Renal pelvis (tissue), 3 donors: ENCODE measurements around the gene OR51I1. TPM values are rescaled to one million over a fixed set of nuclear protein-coding genes. Genes with fewer than 3 reads are reported as not detected.

Experiments used
- polyA plus RNA-seq, 3 donors: library from polyadenylated mRNA; unstranded; fragments of 120-200 nt; gene quantifications; one replicate each; pipeline ENCODE4 v1.2.1, GENCODE V29; 2013; ENCODE audit not compliant: insufficient read length in 3 of 3

Gene OR51I1
- polyA plus RNA-seq, 3 donors = not detected

Other genes starting within 250 kb of the OR51I1 start
- not detected for gene OR51V1, start 240.8 kb downstream of the OR51I1 start, polyA plus RNA-seq
- 100 to 1,000 TPM; 107 to 153 (median 133) TPM for gene HBB, start 214.4 kb downstream of the OR51I1 start, polyA plus RNA-seq
- 1 to 10 TPM in 1 of 3 donors, under 1 TPM in 2; 0.68 to 1.1 (median 0.93) TPM for gene HBD, start 207.0 kb downstream of the OR51I1 start, polyA plus RNA-seq
- 100 to 1,000 TPM; 482 to 633 (median 588) TPM for gene HBG1, start 191.7 kb downstream of the OR51I1 start, polyA plus RNA-seq
- gene HBG2, start 186.7 kb downstream of the OR51I1 start, polyA plus RNA-seq = 1,000 to 10,000 TPM; 1,217 to 2,022 (median 1,324) TPM
- gene HBE1, start 171.6 kb downstream of the OR51I1 start, polyA plus RNA-seq = 10 to 100 TPM in 1 of 3 donors, 1 to 10 TPM in 2; 2.4 to 10.5 (median 7.1) TPM
- gene OR51B4, start 139.6 kb downstream of the OR51I1 start, polyA plus RNA-seq = under 1 TPM; 0.09 to 0.24 (median 0.18) TPM
- not detected for gene OR51B2, start 117.2 kb downstream of the OR51I1 start, polyA plus RNA-seq
- under 1 TPM; 0.32 to 0.59 (median 0.34) TPM for gene OR51B5, start 98.0 kb downstream of the OR51I1 start, polyA plus RNA-seq
- gene OR51B6, start 90.0 kb downstream of the OR51I1 start, polyA plus RNA-seq = not detected
- gene OR51M1, start 57.7 kb downstream of the OR51I1 start, polyA plus RNA-seq = under 1 TPM in 2 of 3 donors, not detected in 1; 0.09 to 0.14 TPM
- under 1 TPM in 1 of 3 donors, not detected in 2; 0.16 TPM for gene OR51Q1, start 19.4 kb downstream of the OR51I1 start, polyA plus RNA-seq
- gene OR51I2, start 7.8 kb upstream of the OR51I1 start, polyA plus RNA-seq = not detected
- not detected for gene OR52D1, start 47.2 kb upstream of the OR51I1 start, polyA plus RNA-seq
- not detected for gene UBQLN3, start 68.4 kb upstream of the OR51I1 start, polyA plus RNA-seq
- gene UBQLNL, start 75.2 kb upstream of the OR51I1 start, polyA plus RNA-seq = 1 to 10 TPM in 2 of 3 donors, under 1 TPM in 1; 0.51 to 1.2 (median 1.1) TPM
- gene OR52H1, start 107.0 kb upstream of the OR51I1 start, polyA plus RNA-seq = under 1 TPM in 1 of 3 donors, not detected in 2; 0.17 TPM
- not detected for gene OR52B6, start 139.4 kb upstream of the OR51I1 start, polyA plus RNA-seq
- gene TRIM6, start 155.1 kb upstream of the OR51I1 start, polyA plus RNA-seq = 10 to 100 TPM; 20.0 to 38.2 (median 27.1) TPM
- 1 to 10 TPM; 6.7 to 9.0 (median 7.9) TPM for gene TRIM34, start 183.5 kb upstream of the OR51I1 start, polyA plus RNA-seq
- gene TRIM5, start 243.6 kb upstream of the OR51I1 start, polyA plus RNA-seq = 10 to 100 TPM; 34.1 to 51.7 (median 43.5) TPM
- 10 to 100 TPM in 1 of 3 donors, 1 to 10 TPM in 2; 5.3 to 10.8 (median 7.7) TPM for gene TRIM22, start 248.3 kb upstream of the OR51I1 start, polyA plus RNA-seq